HG03520 (cell line): ENCODE data around the gene KCNQ4.

ENCODE experiments used
- ATAC-seq: cut with Tn5 transposase; IDR thresholded peaks from one replicate; pipeline ENCODE4 v1.9.1; 2021; ENCODE audit warnings: mild to moderate bottlenecking, moderate library complexity; ENCODE audit not compliant: unreplicated experiment

KCNQ4 gene

DNA sequence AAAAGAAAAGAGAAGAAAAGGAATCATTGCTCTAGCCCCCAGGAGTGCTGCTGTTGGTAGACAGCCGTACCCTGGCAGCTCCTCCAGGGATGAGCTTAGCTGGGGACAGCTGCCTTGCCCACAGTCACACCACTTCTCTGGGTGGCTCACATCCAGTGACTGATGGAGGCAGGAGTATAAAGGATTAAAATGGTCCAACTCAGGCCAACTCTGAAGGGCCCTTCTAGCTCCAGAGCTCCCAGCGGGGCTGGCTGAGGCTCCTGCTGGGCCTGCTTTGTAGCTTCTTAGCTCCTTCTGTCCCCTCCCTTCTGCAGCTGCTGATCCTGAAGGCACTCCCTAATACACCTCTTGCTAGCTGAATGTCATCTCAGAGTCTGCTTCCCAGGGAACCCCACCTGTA lies 74.2 kb downstream of the KCNQ4 start:
- no peak for ATAC-seq

- ATAC-seq: no peak
Observed at GRCh38 chr1:40858856-40859416, 75.3 kb downstream of the KCNQ4 start.

- no peak for ATAC-seq
Observed at GRCh38 chr1:40860706-40861223, 77.2 kb downstream of the KCNQ4 start.

DNA sequence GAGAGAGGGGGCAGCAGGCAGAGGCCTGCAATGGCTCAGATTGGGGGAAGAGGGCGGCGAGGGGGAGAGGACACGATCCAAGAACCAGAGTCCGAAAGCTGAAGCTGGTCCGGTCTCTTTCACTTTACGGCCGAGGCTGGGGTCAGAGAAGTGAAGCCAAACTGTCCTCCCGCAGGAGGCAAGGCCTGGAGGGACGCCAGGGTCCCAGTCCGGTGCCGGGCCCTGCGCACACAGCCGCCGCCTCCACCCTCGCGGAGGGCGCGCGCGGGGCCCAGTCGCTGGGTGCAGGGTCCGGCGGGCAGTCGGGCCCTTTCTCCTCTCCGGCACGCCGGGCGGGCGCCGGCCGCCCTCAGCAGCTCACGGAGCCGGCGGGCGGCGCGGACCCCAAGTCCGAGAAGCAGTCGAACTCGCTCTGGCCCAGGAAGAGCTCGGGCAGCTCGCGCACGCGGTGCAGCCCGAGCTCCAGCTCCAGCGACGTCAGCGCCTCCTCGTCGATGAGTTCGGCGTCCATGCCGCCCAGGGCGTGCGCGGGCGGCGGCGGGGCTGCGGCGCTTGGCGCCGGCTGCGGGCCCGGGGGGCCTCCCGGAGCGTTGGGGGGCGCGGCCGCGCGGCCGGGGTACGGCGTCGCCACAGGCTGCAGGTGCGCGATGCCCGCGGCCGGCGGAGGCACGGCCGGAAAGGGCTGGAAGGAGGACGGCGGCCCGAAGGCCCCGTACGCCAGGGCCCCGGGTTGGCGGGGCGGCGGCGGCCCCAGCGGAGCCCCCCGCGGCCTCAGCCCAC lies 77.8 kb downstream of the KCNQ4 start:
- ATAC-seq: no peak

GRCh38 chr1:40862008-40862863 lies 78.6 kb downstream of the KCNQ4 start, which contains the start of gene CITED4:
CITED4 (minus strand) TSS chr1:40862363; CDS start chr1:40862127, 236 bp downstream.
- peak; percentile 92 for ATAC-seq

DNA sequence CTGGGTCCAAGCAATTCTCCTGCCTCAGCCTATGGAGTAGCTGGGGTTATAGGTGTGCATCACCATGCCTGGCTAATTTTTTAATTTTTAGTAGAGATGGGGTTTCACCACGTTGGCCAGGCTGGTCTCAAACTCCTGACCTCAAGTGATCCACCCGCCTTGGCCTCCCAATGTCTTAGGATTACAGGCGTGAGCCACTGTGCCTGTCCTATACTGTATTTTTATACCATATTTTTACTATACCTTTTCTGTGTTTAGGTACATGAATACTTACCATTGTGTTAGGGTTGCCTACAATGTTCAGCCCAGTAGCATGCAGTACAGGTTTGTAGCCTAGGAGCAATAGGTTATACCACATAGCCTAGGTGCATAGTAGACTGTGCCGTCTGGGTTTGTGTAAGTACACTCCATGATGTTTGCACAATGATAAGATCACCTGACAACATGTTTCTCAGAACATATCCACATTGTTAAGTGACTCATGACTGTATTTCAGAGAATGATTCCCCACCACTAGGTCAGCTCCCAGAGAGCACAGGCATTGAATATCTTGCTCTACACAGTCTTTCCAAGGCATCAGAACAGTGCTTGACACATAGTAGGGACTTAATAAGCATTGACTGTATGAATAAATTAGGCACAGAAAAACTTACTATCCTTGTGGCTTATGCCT lies 84.6 kb downstream of the KCNQ4 start:
- ATAC-seq: no peak

GRCh38 chr1:40870135-40870728 lies 86.6 kb downstream of the KCNQ4 start:
- no peak for ATAC-seq

GRCh38 chr1:40872276-40872675 lies 88.7 kb downstream of the KCNQ4 start:
- no peak for ATAC-seq

DNA sequence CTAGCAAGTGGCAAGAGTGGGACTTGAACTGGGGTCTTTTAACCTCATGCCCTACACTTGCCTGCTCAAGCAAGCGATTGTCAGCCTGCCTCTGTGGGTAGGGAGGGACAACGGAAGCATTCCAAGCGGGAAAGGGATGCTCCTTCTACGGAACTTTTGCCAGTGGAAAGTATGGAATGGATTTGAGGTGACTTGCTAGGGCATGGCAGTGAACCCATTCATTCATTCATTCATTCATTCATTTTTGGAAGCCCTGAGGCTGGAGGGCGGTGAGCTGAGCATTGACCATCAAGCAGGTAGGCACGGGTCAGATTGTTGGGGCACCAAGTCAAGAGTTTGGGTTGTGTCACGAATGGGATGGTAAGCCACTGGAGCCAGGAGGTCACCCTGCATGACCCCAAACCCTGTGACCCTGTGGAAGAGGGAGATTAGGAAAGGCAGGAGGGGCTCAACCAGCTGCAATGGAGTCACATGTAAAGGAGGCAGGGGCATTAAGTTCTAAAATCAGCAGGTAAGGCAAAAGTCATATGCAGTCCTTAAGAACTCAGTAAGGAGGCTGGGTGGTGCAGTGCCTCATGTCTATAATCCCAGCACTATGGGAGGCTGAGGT lies 90.4 kb downstream of the KCNQ4 start:
- no peak for ATAC-seq

- no peak for ATAC-seq
Observed at GRCh38 chr1:40876436-40876761, 92.8 kb downstream of the KCNQ4 start.

GRCh38 chr1:40876891-40877290 lies 93.3 kb downstream of the KCNQ4 start:
- no peak for ATAC-seq

- no peak for ATAC-seq
Observed at GRCh38 chr1:40877698-40878097, 94.1 kb downstream of the KCNQ4 start.

DNA sequence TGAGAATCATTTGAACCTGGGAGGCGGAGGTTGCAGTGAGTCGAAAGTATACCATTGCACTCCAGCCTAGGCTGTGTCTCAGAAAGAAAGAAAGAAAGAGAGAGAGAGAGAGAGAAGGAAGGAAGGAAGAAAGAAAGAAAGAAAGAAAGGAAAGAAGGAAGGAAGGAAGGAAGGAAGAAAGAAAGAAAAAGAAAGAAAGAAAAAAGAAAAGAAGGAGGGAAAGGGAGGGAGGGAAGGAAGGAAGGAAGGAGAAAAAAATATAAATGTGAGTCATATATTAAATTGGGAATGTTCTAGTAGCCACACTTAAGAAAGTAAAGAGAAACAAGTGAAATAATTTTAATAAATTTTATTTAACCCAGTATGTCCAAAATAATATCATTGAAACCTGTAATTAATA lies 95.3 kb downstream of the KCNQ4 start:
- no peak for ATAC-seq

DNA sequence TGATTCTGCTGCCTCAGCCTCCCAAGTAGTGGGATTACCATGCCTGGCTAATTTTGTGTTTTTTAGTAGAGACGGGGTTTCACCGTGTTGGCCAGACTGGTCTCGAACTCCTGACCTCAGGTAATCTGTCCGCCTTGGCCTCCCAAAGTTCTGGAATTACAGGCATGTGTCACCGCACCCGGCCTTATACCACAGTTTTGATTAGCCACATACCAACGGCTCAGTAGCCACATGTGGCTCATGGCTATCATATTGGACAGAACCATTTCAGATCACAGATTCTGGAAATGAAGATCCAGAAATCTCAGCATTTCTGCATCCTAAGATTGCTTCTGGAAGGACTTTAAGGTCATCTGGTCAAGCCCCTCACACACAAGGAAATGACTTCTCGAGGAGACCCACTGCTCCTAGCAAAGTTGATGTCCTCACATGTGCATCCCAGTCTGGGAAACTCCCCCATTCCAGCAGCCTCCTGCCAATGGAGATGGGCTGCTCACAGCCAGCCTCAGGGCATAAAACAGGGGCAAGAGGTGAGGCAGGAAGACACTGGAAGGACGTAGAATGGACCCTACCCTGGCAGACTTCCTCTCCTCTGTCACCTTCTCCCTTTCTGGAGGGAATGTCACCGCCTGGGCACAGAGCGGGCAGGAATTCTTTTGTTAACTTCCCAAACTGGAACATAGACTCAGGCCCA lies 96.0 kb downstream of the KCNQ4 start:
- ATAC-seq: no peak

DNA sequence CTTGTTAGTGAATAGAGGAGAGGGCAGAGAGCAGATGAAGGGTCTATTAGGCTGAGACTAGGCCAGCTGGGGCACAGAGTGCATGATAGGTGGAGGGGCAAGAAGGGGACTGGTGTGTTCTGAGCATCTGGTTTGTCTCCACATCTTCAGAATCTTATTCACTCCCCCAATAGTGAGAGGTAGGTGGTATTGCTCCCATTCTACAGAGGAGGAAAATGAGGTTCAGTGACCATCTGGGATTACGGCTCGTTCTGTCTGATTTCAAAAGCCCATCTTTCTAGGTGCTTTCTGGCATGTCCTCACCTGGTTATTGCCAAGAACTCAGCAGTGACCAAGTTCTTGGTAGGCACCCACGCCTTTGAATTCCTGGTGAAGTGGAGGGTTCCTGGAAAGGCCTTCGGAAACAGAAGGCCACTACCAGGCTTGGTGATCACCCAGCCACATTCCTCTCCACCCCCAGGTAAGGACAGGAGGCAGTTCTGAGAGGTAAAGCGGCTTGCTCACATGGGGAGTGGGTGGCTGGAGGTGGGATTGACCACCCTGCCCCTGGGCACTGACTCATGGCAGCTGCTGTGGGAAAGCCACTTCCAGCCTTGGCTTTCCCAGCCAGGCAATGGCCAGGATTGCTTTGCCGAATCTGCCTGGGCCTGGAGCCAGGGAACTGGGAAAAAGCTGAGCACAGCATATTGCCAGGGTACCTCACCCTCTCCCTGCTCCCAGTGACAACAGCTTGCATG lies 97.4 kb downstream of the KCNQ4 start:
- no peak for ATAC-seq

DNA sequence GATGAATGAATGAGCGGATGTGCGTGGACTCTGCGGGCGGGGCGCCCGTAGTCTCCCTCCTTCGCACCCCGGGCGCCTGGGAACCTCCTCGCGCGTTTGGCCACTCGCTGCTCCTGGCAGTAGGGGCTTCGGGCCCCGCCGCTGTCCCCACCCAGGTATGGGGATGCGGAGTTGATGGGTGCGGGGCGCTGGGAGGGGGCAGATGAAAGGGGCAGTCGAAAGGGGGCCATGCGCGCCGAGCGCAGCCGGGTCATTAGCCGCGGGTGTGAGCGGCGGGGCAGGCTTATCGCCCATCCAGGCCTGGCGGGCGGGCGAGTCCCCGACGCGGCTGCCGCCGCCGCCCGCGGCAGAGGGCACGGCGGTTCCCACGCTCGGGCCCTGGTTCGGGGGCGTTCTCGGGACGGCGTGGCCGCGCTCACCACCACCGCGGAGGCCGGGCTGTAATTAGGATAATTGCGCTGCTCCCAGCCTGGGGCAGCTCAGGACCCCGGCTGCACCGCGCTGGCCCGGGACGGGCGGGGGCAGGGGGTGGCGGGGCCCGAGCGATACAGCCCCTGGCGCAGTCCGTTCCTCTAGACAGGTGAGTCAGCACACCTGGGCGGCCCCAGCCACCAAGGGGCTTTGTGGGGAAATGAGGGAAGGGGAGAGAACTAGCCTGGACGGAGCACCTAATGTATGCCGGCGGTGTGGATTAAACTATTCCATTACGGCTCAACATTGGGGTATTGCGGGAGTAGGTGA lies 100.6 kb downstream of the KCNQ4 start:
- no peak for ATAC-seq

GRCh38 chr1:40886318-40887011 lies 102.9 kb downstream of the KCNQ4 start:
- ATAC-seq: no peak

DNA sequence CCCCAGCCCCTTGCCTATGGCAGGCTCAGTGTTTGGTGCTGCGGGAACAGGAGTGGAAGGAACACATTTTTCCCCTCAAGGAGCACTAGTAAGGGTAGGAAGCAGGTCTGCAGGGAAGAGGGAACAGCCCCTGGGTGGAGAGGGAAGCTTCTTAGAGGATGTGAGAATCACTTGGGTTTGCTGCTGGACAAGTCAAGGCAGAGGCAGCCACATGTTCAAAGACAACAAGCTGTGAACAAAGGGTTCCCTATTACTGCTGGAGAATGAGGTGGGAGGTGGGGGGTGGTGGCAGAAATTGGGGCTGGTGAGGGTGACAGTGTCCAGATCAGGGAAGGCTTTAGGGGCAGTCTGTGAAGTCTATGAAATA lies 103.4 kb downstream of the KCNQ4 start:
- ATAC-seq: no peak
